ENCODE results near the gene POU3F1. TPM values are rescaled to one million over a fixed set of nuclear protein-coding genes. Genes with fewer than 3 reads are reported as not detected.
A peak's percentile ranks its signal among the peaks of the same experiment; 100 is the strongest.

The POU3F1 gene
- total RNA-seq, 1 donor from 2014 or later: 16.5 TPM

DNA sequence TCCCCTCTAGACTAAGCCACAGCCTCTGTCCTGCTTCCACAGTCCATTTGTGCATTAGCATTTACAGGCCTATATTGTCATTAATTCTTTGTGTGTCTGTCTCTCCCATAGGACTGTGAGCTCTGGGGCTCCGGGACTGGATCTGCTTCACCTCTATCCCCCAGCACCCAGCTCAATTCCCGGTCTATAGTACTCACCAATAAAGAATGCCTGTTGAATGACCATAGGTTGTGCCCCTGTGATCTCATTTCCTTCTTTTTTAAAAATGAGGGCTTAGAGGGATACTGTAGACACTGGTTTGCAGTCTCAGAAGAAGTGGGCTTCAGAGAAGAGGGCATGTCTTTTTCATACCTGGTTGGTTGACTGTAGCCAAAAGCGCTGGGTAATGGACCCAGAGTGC lies 8.8 kb upstream of the POU3F1 start:
- no peak for DNase-seq (ENCODE audit: low spot score)
- Histone ChIP-seq H3K4me2 (no peak overlapping the region), H3K79me2 (ENCODE audit: low read depth) (peaks cover 76% of the 10 kb centered on the region), H3F3A (ENCODE audit: low read depth) (peaks cover 29% of the 10 kb centered on the region), H3K4me3 (no peak overlapping the region), H3K27ac (no peak overlapping the region), H3K36me3 (no peaks in the 10 kb centered on the region), H2AFZ (replicated peaks) (no peak overlapping the region), H3K27me3 (no peaks in the 10 kb centered on the region), H3K9ac (no peak overlapping the region), H3K9me3 (ENCODE audit: low read depth) (no peaks in the 10 kb centered on the region), H3K4me1 (peaks cover 35% of the 10 kb centered on the region), H4K20me1 (ENCODE audit: low read depth) (peaks cover 43% of the 10 kb centered on the region)
- Mint-ChIP-seq H3K27me3 (ENCODE audit: insufficient read depth, low read depth) (peaks cover 23% of the 10 kb centered on the region), H3K36me3 (no peaks in the 10 kb centered on the region), H3K4me3 (no peak overlapping the region), H3K27ac (peak overlapping the region; percentile 49), H3K9me3 (no peaks in the 10 kb centered on the region), H3K4me1 (peaks cover 49% of the 10 kb centered on the region)
- TF ChIP-seq EZH2 (IDR thresholded peaks at IDR 0.05): no peak

GRCh38 chr1:38053416-38054091 lies 7.0 kb upstream of the POU3F1 start:
- peaks cover 56% of the 10 kb centered on the region for H3K4me1 Mint-ChIP-seq
- no peak overlapping the region for H3K4me3 Mint-ChIP-seq
- H3K36me3 ChIP-seq: no peaks in the 10 kb centered on the region
- peaks cover 23% of the 10 kb centered on the region for H3K27me3 Mint-ChIP-seq (ENCODE audit: insufficient read depth, low read depth)
- peaks cover 85% of the 10 kb centered on the region for H3K79me2 ChIP-seq (ENCODE audit: low read depth)
- H3K27ac ChIP-seq: no peak overlapping the region
- no peaks in the 10 kb centered on the region for H3K9me3 ChIP-seq (ENCODE audit: low read depth)
- no peak overlapping the region for H2AFZ ChIP-seq (replicated peaks)
- no peak overlapping the region for H3K4me3 ChIP-seq
- H3K9me3 Mint-ChIP-seq: no peaks in the 10 kb centered on the region
- no peak overlapping the region for H3K27ac Mint-ChIP-seq
- TF ChIP-seq EZH2 (IDR thresholded peaks at IDR 0.05) (no peak), EZH2phosphoT487 (IDR thresholded peaks at IDR 0.05) (no peak)
- TF ChIP-seq, protein P1, sequence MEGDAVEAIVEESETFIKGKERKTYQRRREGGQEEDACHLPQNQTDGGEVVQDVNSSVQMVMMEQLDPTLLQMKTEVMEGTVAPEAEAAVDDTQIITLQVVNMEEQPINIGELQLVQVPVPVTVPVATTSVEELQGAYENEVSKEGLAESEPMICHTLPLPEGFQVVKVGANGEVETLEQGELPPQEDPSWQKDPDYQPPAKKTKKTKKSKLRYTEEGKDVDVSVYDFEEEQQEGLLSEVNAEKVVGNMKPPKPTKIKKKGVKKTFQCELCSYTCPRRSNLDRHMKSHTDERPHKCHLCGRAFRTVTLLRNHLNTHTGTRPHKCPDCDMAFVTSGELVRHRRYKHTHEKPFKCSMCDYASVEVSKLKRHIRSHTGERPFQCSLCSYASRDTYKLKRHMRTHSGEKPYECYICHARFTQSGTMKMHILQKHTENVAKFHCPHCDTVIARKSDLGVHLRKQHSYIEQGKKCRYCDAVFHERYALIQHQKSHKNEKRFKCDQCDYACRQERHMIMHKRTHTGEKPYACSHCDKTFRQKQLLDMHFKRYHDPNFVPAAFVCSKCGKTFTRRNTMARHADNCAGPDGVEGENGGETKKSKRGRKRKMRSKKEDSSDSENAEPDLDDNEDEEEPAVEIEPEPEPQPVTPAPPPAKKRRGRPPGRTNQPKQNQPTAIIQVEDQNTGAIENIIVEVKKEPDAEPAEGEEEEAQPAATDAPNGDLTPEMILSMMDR (IDR thresholded peaks at IDR 0.05): no peak
- H3K4me1 ChIP-seq: peaks cover 51% of the 10 kb centered on the region
- H3K27me3 ChIP-seq: no peaks in the 10 kb centered on the region
- H4K20me1 ChIP-seq (ENCODE audit: low read depth): peaks cover 62% of the 10 kb centered on the region
- peaks cover 30% of the 10 kb centered on the region for H3F3A ChIP-seq (ENCODE audit: low read depth)
- H3K9ac ChIP-seq: no peak overlapping the region
- H3K4me2 ChIP-seq: peak overlapping the region; percentile 28
- no peaks in the 10 kb centered on the region for H3K36me3 Mint-ChIP-seq
- DNase-seq (ENCODE audit: low spot score): no peak

- Histone ChIP-seq H2AFZ (replicated peaks) (no peak overlapping the region), H3K36me3 (no peaks in the 10 kb centered on the region), H3K79me2 (ENCODE audit: low read depth) (peaks cover 92% of the 10 kb centered on the region), H3K27ac (no peak overlapping the region), H3K4me1 (peaks cover 56% of the 10 kb centered on the region), H3F3A (ENCODE audit: low read depth) (peaks cover 35% of the 10 kb centered on the region), H3K4me3 (no peak overlapping the region), H3K27me3 (no peaks in the 10 kb centered on the region), H3K4me2 (peak overlapping the region; percentile 28), H4K20me1 (ENCODE audit: low read depth) (peaks cover 69% of the 10 kb centered on the region), H3K9ac (no peak overlapping the region), H3K9me3 (ENCODE audit: low read depth) (no peaks in the 10 kb centered on the region)
- no peaks in the 10 kb centered on the region for H3K9me3 Mint-ChIP-seq
- peaks cover 24% of the 10 kb centered on the region for H3K27me3 Mint-ChIP-seq (ENCODE audit: insufficient read depth, low read depth)
- peak overlapping the region; percentile 9 for H3K27ac Mint-ChIP-seq
- TF ChIP-seq EZH2phosphoT487 (IDR thresholded peaks at IDR 0.05): no peak
- no peak for TF ChIP-seq EZH2 (IDR thresholded peaks at IDR 0.05)
- TF ChIP-seq, protein P1 (IDR thresholded peaks at IDR 0.05): no peak
- peak; percentile 64 for DNase-seq (ENCODE audit: low spot score)
- H3K36me3 Mint-ChIP-seq: no peaks in the 10 kb centered on the region
- peak overlapping the region; percentile 1 for H3K4me3 Mint-ChIP-seq
- H3K4me1 Mint-ChIP-seq: peaks cover 60% of the 10 kb centered on the region
Measured at GRCh38 chr1:38052750-38053415, 6.3 kb upstream of the POU3F1 start.

- H3K9me3 ChIP-seq (ENCODE audit: low read depth): no peaks in the 10 kb centered on the region
- Mint-ChIP-seq H3K4me3 (no peak overlapping the region), H3K27me3 (ENCODE audit: insufficient read depth, low read depth) (peaks cover 28% of the 10 kb centered on the region), H3K9me3 (no peaks in the 10 kb centered on the region), H3K36me3 (no peaks in the 10 kb centered on the region), H3K4me1 (peaks cover 64% of the 10 kb centered on the region), H3K27ac (no peak overlapping the region)
- H3K4me1 ChIP-seq: peaks cover 57% of the 10 kb centered on the region
- peaks cover 39% of the 10 kb centered on the region for H3F3A ChIP-seq (ENCODE audit: low read depth)
- peaks cover 96% of the 10 kb centered on the region for H3K79me2 ChIP-seq (ENCODE audit: low read depth)
- peak overlapping the region; percentile 64 for H3K4me2 ChIP-seq
- no peak overlapping the region for H2AFZ ChIP-seq (replicated peaks)
- TF ChIP-seq EZH2phosphoT487 (IDR thresholded peaks at IDR 0.05): no peak
- TF ChIP-seq, protein P1 (IDR thresholded peaks at IDR 0.05): no peak
- no peak for TF ChIP-seq EZH2 (IDR thresholded peaks at IDR 0.05)
- H4K20me1 ChIP-seq (ENCODE audit: low read depth): peaks cover 78% of the 10 kb centered on the region
- no peak for DNase-seq (ENCODE audit: low spot score)
- H3K36me3 ChIP-seq: no peaks in the 10 kb centered on the region
- no peak overlapping the region for H3K27ac ChIP-seq
- no peaks in the 10 kb centered on the region for H3K27me3 ChIP-seq
- no peak overlapping the region for H3K4me3 ChIP-seq
- H3K9ac ChIP-seq: no peak overlapping the region
Measured at GRCh38 chr1:38051079-38051543, 4.5 kb upstream of the POU3F1 start.

Measured in neural progenitor cell (in vitro differentiated cells).